HFFc6 (cell line): Measurements from ENCODE around the gene GRB2. TPM values are rescaled to one million over a fixed set of nuclear protein-coding genes. Genes with fewer than 3 reads are reported as not detected.
A peak's percentile ranks its signal among the peaks of the same experiment; 100 is the strongest.
"Not testable (repeated sequence)": the region's sequence is repeated elsewhere in the genome, so short reads cannot be mapped to it uniquely, and the experiment has no call there.

ENCODE experiments used
- DNase-seq: peaks from one replicate; pipeline ENCODE4 v3.0.0-alpha.2; 2018
- H3K27ac Mint-ChIP-seq: 2 replicates; pipeline ENCODE4 v1.8.0; 2020; ENCODE audit warnings: mild to moderate bottlenecking, mixed read lengths
- H3K27me3 Mint-ChIP-seq: 2 replicates; pipeline ENCODE4 v1.8.0; 2021; ENCODE audit warnings: mild to moderate bottlenecking, moderate library complexity, mixed read lengths; ENCODE audit not compliant: insufficient read depth
- H3K36me3 Mint-ChIP-seq: 2 replicates; pipeline ENCODE4 v1.8.0; 2021; ENCODE audit warnings: low read depth, mixed read lengths
- H3K4me1 Mint-ChIP-seq: 2 replicates; pipeline ENCODE4 v1.8.0; 2020; ENCODE audit warnings: low read depth, mixed read lengths
- H3K4me3 Mint-ChIP-seq: 2 replicates; pipeline ENCODE4 v1.8.0; 2020; ENCODE audit warnings: mild to moderate bottlenecking, moderate library complexity, mixed read lengths
- H3K9me3 Mint-ChIP-seq: 2 replicates; pipeline ENCODE4 v1.8.0; 2020; ENCODE audit warnings: mild to moderate bottlenecking, mixed read lengths
- long read RNA-seq: library from polyadenylated mRNA; unstranded; transcript quantifications from one replicate; pipeline ENCODE4 v2.0.0, GENCODE V29; 2019
- total RNA-seq, 6 experiments: library from RNA; stranded (reverse); fragmentation: NEBNext Ultra II Directional; extraction: Animal tissue kit (Norgen Biotek cat#: 25700); gene quantifications; 2 replicates in 1 of 6; 3 replicates in 5 of 6; pipeline ENCODE4 v1.2.3, GENCODE V29; 2021
- TF ChIP-seq, protein P1 (sequence below): fragments of 200-600 bp; sonication (generic); IDR thresholded peaks from 2 replicates; pipeline ENCODE4 v1.5.0; 2021; ENCODE audit warnings: antibody characterized with exemption, mild to moderate bottlenecking

Gene GRB2
- 100 to 1,000 TPM; 104 to 138 (median 116) TPM for total RNA-seq
- long read RNA-seq, transcript GRB2-205 (5 exons, 3,182 nt), result minor isoform, 16 of 188 reads
- long read RNA-seq, transcript GRB2-202 (6 exons, 3,248 nt), result major isoform, 86 of 188 reads
- long read RNA-seq, partial matches to known transcripts, result 6 of 188 reads
- long read RNA-seq, other reads (novel, unspliced or antisense), result 80 of 188 reads

DNA sequence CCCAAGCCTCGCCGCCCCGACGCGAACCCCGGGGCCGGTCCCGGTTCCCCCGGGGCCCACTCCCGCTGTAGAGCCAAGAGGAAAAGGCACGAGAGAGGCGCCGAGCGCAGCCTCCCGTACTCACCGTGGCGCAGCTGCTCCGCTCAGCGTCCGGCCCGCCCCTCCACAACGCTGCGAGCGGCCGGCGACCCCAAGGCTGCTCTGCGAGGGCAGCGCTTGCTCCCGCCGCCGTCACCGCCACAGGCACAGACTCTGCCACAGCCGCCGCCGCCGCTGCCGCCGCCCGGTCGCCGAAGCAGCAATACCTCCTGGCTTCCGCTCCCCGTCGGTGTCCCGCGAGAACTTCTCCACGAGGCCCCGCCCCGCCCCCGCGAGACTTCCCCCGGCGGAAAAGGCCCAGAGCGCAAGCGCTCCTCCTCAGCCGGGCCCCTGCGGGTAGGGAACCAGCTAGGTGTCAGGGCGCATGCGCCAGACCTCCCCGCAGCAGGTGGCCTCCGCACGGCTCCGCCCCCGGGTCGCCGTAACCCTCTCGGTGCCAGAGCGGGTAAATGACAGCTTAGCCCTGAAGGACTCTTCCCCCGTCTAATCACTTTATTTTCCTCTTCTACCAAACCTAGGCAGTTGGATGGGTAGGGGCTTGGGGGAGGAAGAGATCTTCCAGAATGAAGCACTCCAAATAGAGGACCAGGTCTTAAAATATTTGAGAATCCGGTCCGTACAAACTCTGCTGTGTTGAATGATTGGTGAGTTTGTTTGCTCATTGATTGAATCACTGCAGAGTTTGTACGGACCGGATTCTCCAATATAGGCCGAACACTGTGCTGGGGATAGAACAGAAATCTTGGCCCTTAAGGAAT is at the start of gene GRB2:
Gene GRB2, minus strand, starts transcription at position 314 of the 857 bp plus-strand sequence. CDS start 12,050 bp downstream, outside the sequence.
- Mint-ChIP-seq H3K27ac (peak within 1 kb of the TSS; percentile 83), H3K9me3 (no peaks in the 10 kb centered on the region), H3K4me3 (peak within 1 kb of the TSS; percentile 91), H3K4me1 (peaks cover 32% of the 10 kb centered on the region), H3K27me3 (peaks cover 3% of the 10 kb centered on the region), H3K36me3 (no peaks in the 10 kb centered on the region)
- DNase-seq, result peak; percentile 95
- TF ChIP-seq, protein P1, sequence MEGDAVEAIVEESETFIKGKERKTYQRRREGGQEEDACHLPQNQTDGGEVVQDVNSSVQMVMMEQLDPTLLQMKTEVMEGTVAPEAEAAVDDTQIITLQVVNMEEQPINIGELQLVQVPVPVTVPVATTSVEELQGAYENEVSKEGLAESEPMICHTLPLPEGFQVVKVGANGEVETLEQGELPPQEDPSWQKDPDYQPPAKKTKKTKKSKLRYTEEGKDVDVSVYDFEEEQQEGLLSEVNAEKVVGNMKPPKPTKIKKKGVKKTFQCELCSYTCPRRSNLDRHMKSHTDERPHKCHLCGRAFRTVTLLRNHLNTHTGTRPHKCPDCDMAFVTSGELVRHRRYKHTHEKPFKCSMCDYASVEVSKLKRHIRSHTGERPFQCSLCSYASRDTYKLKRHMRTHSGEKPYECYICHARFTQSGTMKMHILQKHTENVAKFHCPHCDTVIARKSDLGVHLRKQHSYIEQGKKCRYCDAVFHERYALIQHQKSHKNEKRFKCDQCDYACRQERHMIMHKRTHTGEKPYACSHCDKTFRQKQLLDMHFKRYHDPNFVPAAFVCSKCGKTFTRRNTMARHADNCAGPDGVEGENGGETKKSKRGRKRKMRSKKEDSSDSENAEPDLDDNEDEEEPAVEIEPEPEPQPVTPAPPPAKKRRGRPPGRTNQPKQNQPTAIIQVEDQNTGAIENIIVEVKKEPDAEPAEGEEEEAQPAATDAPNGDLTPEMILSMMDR, result no peak; the same call in 1 of the 2 replicates

DNA sequence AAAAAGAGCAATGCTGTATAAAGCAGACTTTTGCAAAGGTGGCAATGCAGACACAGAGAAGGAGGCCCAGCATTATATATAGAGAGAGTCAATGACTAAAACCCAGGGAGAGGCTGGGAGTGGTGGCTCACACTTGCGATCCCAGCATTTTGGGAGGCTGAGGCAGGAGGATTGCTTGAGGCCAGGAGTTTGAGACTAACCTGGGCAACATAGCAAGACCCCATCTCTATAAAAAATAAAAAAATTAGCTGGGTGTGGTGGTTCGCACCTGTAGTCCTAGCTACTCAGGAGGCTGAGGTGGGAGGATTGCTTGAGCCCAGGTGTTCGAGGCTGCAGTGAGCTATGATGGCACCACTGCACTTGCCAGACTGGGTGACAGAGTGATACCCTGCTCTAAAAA is 49.2 kb upstream of the GRB2 start:
- H3K27me3 Mint-ChIP-seq, DNase-seq, H3K9me3 Mint-ChIP-seq, H3K4me3 Mint-ChIP-seq, H3K27ac Mint-ChIP-seq, H3K36me3 Mint-ChIP-seq: not testable (repeated sequence)
- peaks cover 37% of the 10 kb centered on the region for H3K4me1 Mint-ChIP-seq

DNA sequence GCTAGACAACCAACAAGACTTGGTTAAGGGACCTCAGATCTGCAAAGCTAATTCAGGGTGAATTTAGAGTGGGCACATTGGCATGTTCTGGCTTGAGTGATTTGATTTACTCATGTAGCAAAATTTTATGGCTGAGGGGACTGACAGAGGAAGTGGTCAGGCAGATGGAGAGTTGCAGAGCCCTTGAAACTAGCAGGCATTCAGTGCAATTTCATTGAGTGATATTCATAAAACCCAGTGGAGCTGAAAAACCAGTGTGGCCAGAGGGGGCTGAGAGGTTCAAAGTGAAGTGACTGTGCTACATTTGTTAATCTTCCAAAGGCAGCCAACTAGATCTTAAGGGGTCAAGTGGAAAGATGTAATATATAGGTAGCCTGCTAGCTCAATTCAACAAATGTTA is 48.7 kb upstream of the GRB2 start:
- TF ChIP-seq, protein P1, result no peak
- no peak overlapping the region for H3K27ac Mint-ChIP-seq
- H3K27me3 Mint-ChIP-seq, result peaks cover 2% of the 10 kb centered on the region; the same call in 1 of the 2 replicates
- no peak overlapping the region for H3K4me3 Mint-ChIP-seq
- H3K9me3 Mint-ChIP-seq, result no peaks in the 10 kb centered on the region
- H3K4me1 Mint-ChIP-seq, result peaks cover 37% of the 10 kb centered on the region
- no peak for DNase-seq
- H3K36me3 Mint-ChIP-seq, result 0 out of 2 replicates have a peak, but pooled peaks cover 5% of the 10 kb centered on the region

DNA sequence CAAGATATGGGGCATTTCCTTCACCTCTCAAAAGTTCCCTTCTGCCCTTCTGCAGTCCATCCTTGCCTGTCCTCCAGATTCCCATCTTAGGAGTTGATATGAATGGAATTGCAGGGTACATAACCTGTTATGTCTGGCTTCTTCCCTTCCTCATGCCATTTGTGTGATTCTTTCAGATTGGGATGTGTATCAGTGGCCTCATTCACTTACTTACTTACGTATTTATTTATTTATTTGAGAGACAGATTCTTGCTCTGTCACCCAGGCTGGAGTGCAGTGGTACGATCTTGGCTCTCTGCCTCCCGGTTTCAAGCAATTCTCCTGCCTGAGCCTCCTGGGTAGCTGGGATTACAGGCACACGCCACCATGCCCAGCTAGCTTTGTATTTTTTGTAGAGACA is 44.8 kb upstream of the GRB2 start:
- Mint-ChIP-seq H3K4me3 (no peak overlapping the region), H3K9me3 (no peaks in the 10 kb centered on the region), H3K36me3 (no peaks in the 10 kb centered on the region), H3K4me1 (peaks cover 14% of the 10 kb centered on the region), H3K27ac (no peak overlapping the region), H3K27me3 (peaks cover 2% of the 10 kb centered on the region; the same call in 1 of the 2 replicates)
- TF ChIP-seq, protein P1, result no peak
- no peak for DNase-seq

DNA sequence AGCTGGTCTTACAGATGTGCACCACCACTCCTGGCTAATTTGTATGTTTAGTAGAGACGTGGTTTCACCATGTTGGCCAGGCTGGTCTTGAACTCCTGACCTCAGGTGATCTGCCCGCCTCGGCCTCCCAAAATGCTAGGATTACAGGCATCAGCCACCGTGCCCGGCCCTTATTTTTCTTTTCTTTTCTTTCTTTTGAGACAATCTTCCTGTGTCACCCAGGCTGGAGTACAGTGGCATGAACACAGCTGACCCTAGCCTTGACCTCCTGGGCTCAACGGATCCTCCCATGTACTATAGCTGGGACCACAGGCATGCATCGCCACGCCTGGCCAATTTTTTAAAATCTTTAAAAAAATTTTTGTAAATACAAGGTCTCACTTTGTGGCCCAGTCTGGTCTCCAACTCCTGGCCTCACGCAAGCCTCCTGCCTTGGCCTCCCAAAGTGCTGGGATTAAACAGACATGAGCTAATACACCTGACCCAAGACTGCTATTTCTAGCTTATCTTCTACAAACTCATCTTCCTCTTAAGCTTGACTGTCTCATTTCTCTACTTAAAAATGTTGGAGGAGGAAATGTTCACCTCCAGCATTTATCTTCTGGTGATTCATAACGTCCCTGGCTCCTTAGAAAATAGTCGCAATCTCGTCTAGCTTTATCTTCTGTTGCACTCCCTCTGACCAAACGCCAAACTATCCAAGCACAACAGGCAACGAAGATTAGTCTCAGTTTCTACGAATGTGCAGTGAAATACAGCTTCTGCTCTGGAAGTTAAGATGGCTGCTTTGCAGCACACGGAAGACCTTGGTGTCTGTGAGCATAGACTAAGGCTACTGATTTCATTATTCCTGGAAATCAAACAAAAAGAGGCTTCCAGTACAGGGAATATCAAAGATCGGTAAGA is 42.7 kb upstream of the GRB2 start:
- no peaks in the 10 kb centered on the region for H3K27me3 Mint-ChIP-seq
- no peak for DNase-seq
- no peaks in the 10 kb centered on the region for H3K36me3 Mint-ChIP-seq

DNA sequence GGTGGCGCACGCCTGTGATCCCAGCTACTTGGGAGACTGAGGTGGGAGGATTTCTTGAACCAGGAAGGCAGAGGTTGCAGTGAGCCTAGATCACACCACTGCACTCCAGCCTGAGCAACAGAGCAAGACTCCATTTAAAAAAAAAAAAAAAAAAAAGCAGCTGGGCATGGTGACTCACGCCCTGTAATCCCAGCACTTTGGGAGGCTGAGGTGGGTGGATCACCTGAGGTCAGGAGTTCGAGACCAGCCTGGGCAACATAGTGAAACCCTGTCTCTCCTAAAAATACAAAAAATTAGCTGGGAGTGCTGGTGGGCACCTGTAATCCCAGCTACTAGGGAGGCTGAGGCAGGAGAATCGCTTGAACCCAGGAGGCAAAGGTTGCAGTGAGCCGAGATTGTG is 40.4 kb upstream of the GRB2 start:
- H3K27me3 Mint-ChIP-seq, DNase-seq, H3K27ac Mint-ChIP-seq, H3K36me3 Mint-ChIP-seq, H3K9me3 Mint-ChIP-seq, H3K4me3 Mint-ChIP-seq: not testable (repeated sequence)
- peaks cover 23% of the 10 kb centered on the region for H3K4me1 Mint-ChIP-seq

More for the DNA sequence above, 42.7 kb upstream of the GRB2 start:
- Mint-ChIP-seq H3K9me3 (no peaks in the 10 kb centered on the region), H3K4me1 (peaks cover 15% of the 10 kb centered on the region), H3K4me3 (no peak overlapping the region), H3K27ac (no peak overlapping the region)
- TF ChIP-seq, protein P1, result no peak
